WTC11 (cell line): ENCODE data around the gene ANKRD1. TPM values are rescaled to one million over a fixed set of nuclear protein-coding genes. Genes with fewer than 3 reads are reported as not detected.

ENCODE experiments used
- ATAC-seq: fragments of 200-7000 bp; cut with Tn5 transposase; 2 replicates; pipeline ENCODE4 v1.10.0; 2021; ENCODE audit warnings: mild to moderate bottlenecking, moderate library complexity
- CTCF ChIA-PET: fragments of 300-600 bp; sonication (Branson Sonifier 250); formaldehyde crosslinking; loops from one replicate; lab custom pipeline; 2021; ENCODE audit warnings: antibody characterized with exemption; lab: Charles Lee
- POLR2A ChIA-PET: fragments of 350-600 bp; sonication (Branson Sonifier 250); formaldehyde crosslinking; loops from one replicate; lab custom pipeline; 2021; ENCODE audit warnings: antibody characterized with exemption; lab: Charles Lee
- DNase-seq: peaks from one replicate; pipeline ENCODE4 v3.0.0; 2021; ENCODE audit warnings: low spot score
- H3K27ac Mint-ChIP-seq: 2 replicates; pipeline ENCODE4 v1.8.0; 2021; ENCODE audit warnings: mixed read lengths
- H3K27me3 Mint-ChIP-seq: 2 replicates; pipeline ENCODE4 v1.8.0; 2021; ENCODE audit warnings: low read depth, mild to moderate bottlenecking, moderate library complexity, mixed read lengths
- H3K36me3 Mint-ChIP-seq: 2 replicates; pipeline ENCODE4 v1.8.0; 2021; ENCODE audit warnings: mixed read lengths
- H3K4me1 Mint-ChIP-seq: 2 replicates; pipeline ENCODE4 v1.8.0; 2022; ENCODE audit warnings: mixed read lengths
- H3K4me3 Mint-ChIP-seq: 2 replicates; pipeline ENCODE4 v1.8.0; 2021; ENCODE audit warnings: mild to moderate bottlenecking, moderate library complexity, mixed read lengths
- H3K9me3 Mint-ChIP-seq: 2 replicates; pipeline ENCODE4 v1.8.0; 2021; ENCODE audit warnings: mixed read lengths
- CBFB ChIP-seq: sonication (generic); formaldehyde crosslinking; IDR thresholded peaks from 2 replicates; pipeline ENCODE4 v1.8.1; 2022; ENCODE audit warnings: mild to moderate bottlenecking, low read depth, missing genetic modification reagents
- CREM ChIP-seq: sonication (generic); formaldehyde crosslinking; IDR thresholded peaks from 2 replicates; pipeline ENCODE4 v1.8.1; 2022; ENCODE audit warnings: mild to moderate bottlenecking, missing genetic modification reagents, moderate library complexity
- ETV6 ChIP-seq: sonication (generic); formaldehyde crosslinking; IDR thresholded peaks from 2 replicates; pipeline ENCODE4 v1.8.1; 2022; ENCODE audit warnings: mild to moderate bottlenecking, missing genetic modification reagents
- FOXJ3 ChIP-seq: sonication (generic); formaldehyde crosslinking; IDR thresholded peaks from 2 replicates; pipeline ENCODE4 v1.9.0; 2021; ENCODE audit warnings: missing genetic modification reagents, mild to moderate bottlenecking, borderline replicate concordance
- FOXP1 ChIP-seq: sonication (generic); formaldehyde crosslinking; IDR thresholded peaks from 2 replicates; pipeline ENCODE4 v1.8.0; 2022; ENCODE audit warnings: missing genetic modification reagents, mild to moderate bottlenecking, moderate library complexity, borderline replicate concordance
- GRHL2 ChIP-seq: fragments of 250-450 bp; sonication (Bioruptor Pico); IDR thresholded peaks from 2 replicates; pipeline ENCODE4 v1.8.0; 2022; ENCODE audit warnings: mild to moderate bottlenecking, moderate library complexity; ENCODE audit not compliant: insufficient replicate concordance, severe bottlenecking
- HMGXB4 ChIP-seq: sonication (generic); formaldehyde crosslinking; IDR thresholded peaks from 2 replicates; pipeline ENCODE4 v1.8.1; 2023; ENCODE audit warnings: mild to moderate bottlenecking, moderate library complexity, missing genetic modification reagents
- IRF1 ChIP-seq: sonication (generic); formaldehyde crosslinking; IDR thresholded peaks from 2 replicates; pipeline ENCODE4 v1.8.0; 2023; ENCODE audit warnings: missing genetic modification reagents
- IRF2 ChIP-seq: sonication (generic); formaldehyde crosslinking; IDR thresholded peaks from 2 replicates; pipeline ENCODE4 v1.8.0; 2022; ENCODE audit warnings: low read depth, missing genetic modification reagents, borderline replicate concordance
- MAX ChIP-seq: sonication (generic); formaldehyde crosslinking; IDR thresholded peaks from 2 replicates; pipeline ENCODE4 v1.8.0; 2022; ENCODE audit warnings: mild to moderate bottlenecking, missing genetic modification reagents
- NR3C1 ChIP-seq: sonication (generic); formaldehyde crosslinking; conservative IDR thresholded peaks from 2 replicates; pipeline ENCODE4 v1.8.1; 2023; ENCODE audit warnings: low read depth, mild to moderate bottlenecking, missing genetic modification reagents
- RORB ChIP-seq: fragments of 250-450 bp; sonication (Bioruptor Pico); IDR thresholded peaks from 2 replicates; pipeline ENCODE4 v1.9.0; 2021; ENCODE audit warnings: mild to moderate bottlenecking
- SMAD3 ChIP-seq: sonication (generic); formaldehyde crosslinking; IDR thresholded peaks from 2 replicates; pipeline ENCODE4 v1.8.0; 2022; ENCODE audit warnings: missing genetic modification reagents, mild to moderate bottlenecking, borderline replicate concordance
- SMAD4 ChIP-seq: sonication (generic); formaldehyde crosslinking; IDR thresholded peaks from 2 replicates; pipeline ENCODE4 v1.8.0; 2022; ENCODE audit warnings: mild to moderate bottlenecking, missing genetic modification reagents
- TCF7 ChIP-seq: sonication (generic); formaldehyde crosslinking; IDR thresholded peaks from 2 replicates; pipeline ENCODE4 v1.8.0; 2022; ENCODE audit warnings: mild to moderate bottlenecking, low read depth, missing genetic modification reagents, moderate library complexity
- TEAD1 ChIP-seq: sonication (generic); formaldehyde crosslinking; IDR thresholded peaks from 2 replicates; pipeline ENCODE4 v1.8.0; 2022; ENCODE audit warnings: mild to moderate bottlenecking, missing genetic modification reagents
- TEAD4 ChIP-seq: sonication (generic); formaldehyde crosslinking; IDR thresholded peaks from 2 replicates; pipeline ENCODE4 v1.8.0; 2022; ENCODE audit warnings: mild to moderate bottlenecking, missing genetic modification reagents
- USF2 ChIP-seq: sonication (generic); formaldehyde crosslinking; IDR thresholded peaks from 2 replicates; pipeline ENCODE4 v1.8.1; 2023; ENCODE audit warnings: mild to moderate bottlenecking, missing genetic modification reagents, moderate library complexity
- ZBTB21 ChIP-seq: sonication (generic); formaldehyde crosslinking; IDR thresholded peaks from 2 replicates; pipeline ENCODE4 v1.8.1; 2023; ENCODE audit warnings: mild to moderate bottlenecking, missing genetic modification reagents, borderline replicate concordance
- ZNF219 ChIP-seq: sonication (generic); formaldehyde crosslinking; IDR thresholded peaks from 2 replicates; pipeline ENCODE4 v1.8.0; 2023; ENCODE audit warnings: missing genetic modification reagents, mild to moderate bottlenecking, borderline replicate concordance
- ZNF263 ChIP-seq: sonication (generic); formaldehyde crosslinking; IDR thresholded peaks from 2 replicates; pipeline ENCODE4 v1.8.1; 2022; ENCODE audit warnings: low read depth, mild to moderate bottlenecking, moderate library complexity, missing genetic modification reagents
- ZNF317 ChIP-seq: sonication (generic); formaldehyde crosslinking; IDR thresholded peaks from 2 replicates; pipeline ENCODE4 v1.8.1; 2023; ENCODE audit warnings: low read depth, mild to moderate bottlenecking, moderate library complexity, missing genetic modification reagents, borderline replicate concordance
- ZNF671 ChIP-seq: fragments of 250-450 bp; sonication (Bioruptor Pico); IDR thresholded peaks from 2 replicates; pipeline ENCODE4 v1.8.0; 2021; ENCODE audit warnings: mild to moderate bottlenecking
- total RNA-seq: library from RNA; stranded (reverse); gene quantifications from 3 replicates; pipeline ENCODE4 v1.2.3, GENCODE V29; 2021
- TF ChIP-seq, protein P1 (sequence below): fragments of 250-450 bp; sonication (Bioruptor Pico); IDR thresholded peaks from 2 replicates; pipeline ENCODE4 v2.1.2; 2022; ENCODE audit warnings: mild to moderate bottlenecking, moderate library complexity
- TF ChIP-seq, protein P2 (sequence below): sonication (generic); formaldehyde crosslinking; IDR thresholded peaks from 2 replicates; pipeline ENCODE4 v1.8.1; 2023; ENCODE audit warnings: mild to moderate bottlenecking, missing genetic modification reagents

Gene ANKRD1
- total RNA-seq, 1 experiment from 2014 or later = not detected

DNA sequence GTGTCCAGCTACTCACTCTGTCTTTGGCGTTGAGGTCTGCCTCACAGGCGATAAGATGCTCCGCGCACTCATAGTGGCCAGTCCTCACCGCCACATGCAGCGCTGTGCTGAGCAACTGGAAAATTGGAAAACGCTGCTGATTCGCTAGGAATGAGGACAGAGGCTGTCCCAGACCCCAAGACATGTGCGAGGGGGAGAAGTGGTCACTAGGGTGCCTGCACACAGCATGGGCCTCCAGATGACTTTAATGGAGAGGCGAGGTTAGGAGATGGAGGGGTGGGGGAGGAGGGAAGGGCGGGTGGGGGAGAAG lies 5.2 kb downstream of the ANKRD1 start:
- Mint-ChIP-seq H3K27ac (no peak overlapping the region), H3K9me3 (no peaks in the 10 kb centered on the region), H3K36me3 (no peaks in the 10 kb centered on the region), H3K4me3 (no peak overlapping the region), H3K27me3 (peaks cover 98% of the 10 kb centered on the region), H3K4me1 (peaks cover 10% of the 10 kb centered on the region)
- ATAC-seq (no peak), DNase-seq (no peak)
- ChIA-PET POLR2A (no interaction called here), CTCF (no interaction called here)
- TF ChIP-seq GRHL2 = no peak
- TF ChIP-seq, protein P1, sequence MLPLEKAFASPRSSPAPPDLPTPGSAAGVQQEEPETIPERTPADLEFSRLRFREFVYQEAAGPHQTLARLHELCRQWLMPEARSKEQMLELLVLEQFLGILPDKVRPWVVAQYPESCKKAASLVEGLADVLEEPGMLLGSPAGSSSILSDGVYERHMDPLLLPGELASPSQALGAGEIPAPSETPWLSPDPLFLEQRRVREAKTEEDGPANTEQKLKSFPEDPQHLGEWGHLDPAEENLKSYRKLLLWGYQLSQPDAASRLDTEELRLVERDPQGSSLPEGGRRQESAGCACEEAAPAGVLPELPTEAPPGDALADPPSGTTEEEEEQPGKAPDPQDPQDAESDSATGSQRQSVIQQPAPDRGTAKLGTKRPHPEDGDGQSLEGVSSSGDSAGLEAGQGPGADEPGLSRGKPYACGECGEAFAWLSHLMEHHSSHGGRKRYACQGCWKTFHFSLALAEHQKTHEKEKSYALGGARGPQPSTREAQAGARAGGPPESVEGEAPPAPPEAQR (CRISPR knock-in tag) = no peak
- no peak for TF ChIP-seq TEAD4 (CRISPR knock-in tag)
- TF ChIP-seq IRF1 (CRISPR knock-in tag) = no peak
- no peak for TF ChIP-seq RORB (CRISPR knock-in tag)
- no peak for TF ChIP-seq FOXP1 (CRISPR knock-in tag)
- no peak for TF ChIP-seq CBFB (CRISPR knock-in tag)

DNA sequence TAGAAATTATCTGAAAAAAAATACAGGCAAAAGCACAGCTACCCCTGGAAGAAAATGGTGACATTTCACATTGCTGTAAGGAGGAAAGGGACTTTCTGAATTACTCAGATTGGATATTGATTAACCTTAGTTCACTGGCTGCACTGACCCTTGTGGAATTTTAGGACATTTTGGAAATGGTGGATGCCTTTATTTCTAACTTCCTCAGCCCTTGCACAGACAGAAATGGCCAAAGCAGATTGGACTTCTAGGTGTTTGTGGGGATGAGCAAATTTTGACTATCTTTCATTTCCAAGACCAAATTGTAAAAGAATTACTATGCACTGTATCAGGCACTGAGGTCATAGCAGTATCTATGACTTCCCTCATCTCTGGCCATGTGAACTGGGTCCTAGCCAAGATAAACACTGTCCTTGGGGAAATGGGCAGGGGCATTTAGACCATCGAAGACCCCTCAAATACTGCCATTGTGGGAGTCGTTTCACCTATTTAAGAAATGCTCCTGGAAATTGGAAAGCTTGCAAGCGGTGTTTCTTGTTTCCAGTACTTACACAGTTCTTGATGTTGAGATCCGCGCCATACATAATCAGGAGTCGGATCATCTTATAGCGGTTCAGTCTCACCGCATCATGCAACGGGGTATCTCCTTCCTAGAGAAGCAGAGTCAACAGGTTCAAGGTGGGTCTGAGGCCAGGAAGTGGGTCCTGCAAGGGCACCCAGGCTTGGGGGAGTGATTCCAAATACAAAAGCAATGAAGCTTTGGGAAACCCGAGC lies 5.7 kb downstream of the ANKRD1 start:
- peaks cover 9% of the 10 kb centered on the region for H3K4me1 Mint-ChIP-seq
- TF ChIP-seq TCF7 (CRISPR knock-in tag) (no peak), ZBTB21 (no peak), SMAD3 (CRISPR knock-in tag) (no peak), HMGXB4 (CRISPR knock-in tag) (no peak), IRF2 (no peak), MAX (CRISPR knock-in tag) (no peak), NR3C1 (CRISPR knock-in tag) (no peak)
- TF ChIP-seq, all 79 proteins: peak for 0
- DNase-seq = no peak
- no peak for ATAC-seq
- Mint-ChIP-seq H3K4me3 (no peak overlapping the region), H3K9me3 (no peaks in the 10 kb centered on the region), H3K27me3 (peaks cover 96% of the 10 kb centered on the region), H3K27ac (no peak overlapping the region), H3K36me3 (no peaks in the 10 kb centered on the region)
- POLR2A ChIA-PET = no interaction called here
- CTCF ChIA-PET = no interaction called here

DNA sequence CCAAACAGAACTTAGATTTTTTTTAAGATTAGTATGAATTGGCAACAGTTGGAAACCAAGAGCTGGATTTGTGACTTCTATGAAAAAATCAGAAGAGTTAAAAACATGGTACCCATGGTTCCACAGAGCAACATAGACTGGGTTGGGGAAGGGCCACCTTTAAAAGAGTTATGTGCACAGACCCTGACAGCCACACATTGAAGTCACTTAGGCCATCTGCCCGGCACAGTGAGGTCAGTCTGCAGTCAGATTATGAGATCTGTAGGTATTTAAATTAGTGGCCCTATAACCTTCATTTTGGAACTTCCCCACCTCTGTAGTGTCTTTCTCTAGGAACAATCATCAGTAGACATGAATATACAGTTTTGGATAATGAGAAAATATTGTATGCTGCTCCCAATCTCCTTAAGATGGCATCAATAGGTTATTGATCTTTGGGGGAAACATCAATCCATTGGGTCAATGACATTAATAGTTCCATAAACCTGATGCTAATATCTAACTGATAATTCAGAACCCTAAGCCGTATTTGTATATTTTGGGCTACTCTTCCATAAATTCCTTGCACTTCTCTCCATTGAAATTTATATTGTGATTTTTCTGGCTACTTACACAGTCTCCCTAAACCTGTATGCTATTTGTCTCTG lies 7.0 kb downstream of the ANKRD1 start:
- Mint-ChIP-seq H3K9me3 (0 out of 2 replicates have a peak, but pooled peaks cover 7% of the 10 kb centered on the region), H3K4me3 (no peak overlapping the region), H3K36me3 (no peaks in the 10 kb centered on the region), H3K27me3 (peaks cover 94% of the 10 kb centered on the region), H3K4me1 (peaks cover 9% of the 10 kb centered on the region), H3K27ac (no peak overlapping the region)
- no peak for DNase-seq
- ChIA-PET POLR2A (no interaction called here), CTCF (no interaction called here)
- no peak for ATAC-seq
- no peak for TF ChIP-seq ZNF671 (CRISPR knock-in tag)
- TF ChIP-seq, protein P2, sequence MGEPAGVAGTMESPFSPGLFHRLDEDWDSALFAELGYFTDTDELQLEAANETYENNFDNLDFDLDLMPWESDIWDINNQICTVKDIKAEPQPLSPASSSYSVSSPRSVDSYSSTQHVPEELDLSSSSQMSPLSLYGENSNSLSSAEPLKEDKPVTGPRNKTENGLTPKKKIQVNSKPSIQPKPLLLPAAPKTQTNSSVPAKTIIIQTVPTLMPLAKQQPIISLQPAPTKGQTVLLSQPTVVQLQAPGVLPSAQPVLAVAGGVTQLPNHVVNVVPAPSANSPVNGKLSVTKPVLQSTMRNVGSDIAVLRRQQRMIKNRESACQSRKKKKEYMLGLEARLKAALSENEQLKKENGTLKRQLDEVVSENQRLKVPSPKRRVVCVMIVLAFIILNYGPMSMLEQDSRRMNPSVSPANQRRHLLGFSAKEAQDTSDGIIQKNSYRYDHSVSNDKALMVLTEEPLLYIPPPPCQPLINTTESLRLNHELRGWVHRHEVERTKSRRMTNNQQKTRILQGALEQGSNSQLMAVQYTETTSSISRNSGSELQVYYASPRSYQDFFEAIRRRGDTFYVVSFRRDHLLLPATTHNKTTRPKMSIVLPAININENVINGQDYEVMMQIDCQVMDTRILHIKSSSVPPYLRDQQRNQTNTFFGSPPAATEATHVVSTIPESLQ (CRISPR knock-in tag) = no peak
- TF ChIP-seq TEAD1 (CRISPR knock-in tag) = no peak
- no peak for TF ChIP-seq ETV6 (CRISPR knock-in tag)
- no peak for TF ChIP-seq CREM (CRISPR knock-in tag)
- TF ChIP-seq ZNF317 (CRISPR knock-in tag) = no peak
- TF ChIP-seq SMAD4 (CRISPR knock-in tag) = no peak
- TF ChIP-seq USF2 (CRISPR knock-in tag) = no peak
- TF ChIP-seq ZNF263 (CRISPR knock-in tag) = no peak
- TF ChIP-seq FOXJ3 (CRISPR knock-in tag) = no peak
- no peak for TF ChIP-seq ZNF219 (CRISPR knock-in tag)
